K562 (cell line): ENCODE data around the gene ATAD3B. TPM values are rescaled to one million over a fixed set of nuclear protein-coding genes. Genes with fewer than 3 reads are reported as not detected.
"Not testable (repeated sequence)": the region's sequence is repeated elsewhere in the genome, so short reads cannot be mapped to it uniquely, and the experiment has no call there.

Source experiments
- CTCF ChIP-seq, 3 experiments: IDR thresholded peaks in 2 of 3; conservative IDR thresholded peaks in 1 of 3; 2 replicates each; pipeline ENCODE4 v1.5.1; 2011 to 2012; ENCODE audit warnings: low read length in 3 of 3, mild to moderate bottlenecking in 3 of 3, control low read depth in 2 of 3, improper control_type of control experiment in 1 of 3, inconsistent platforms in 1 of 3, low read depth in 1 of 3, mixed read lengths in 1 of 3, moderate library complexity in 1 of 3; ENCODE audit not compliant: insufficient read depth in 2 of 3
- ETV5 ChIP-seq: sonication (generic); formaldehyde crosslinking; IDR thresholded peaks from 2 replicates; pipeline ENCODE4 v1.4.0; 2020; ENCODE audit warnings: low read depth, mild to moderate bottlenecking, missing genetic modification reagents
- LEF1 ChIP-seq: fragments of 450-650 bp; IDR thresholded peaks from 2 replicates; pipeline ENCODE4 v1.6.1; 2016; ENCODE audit warnings: mild to moderate bottlenecking
- POLR2A ChIP-seq: fragments of 450-650 bp; conservative IDR thresholded peaks from 2 replicates; pipeline ENCODE4 v1.6.1; 2016
- REST ChIP-seq, 2 experiments: fragments of 450-650 bp; formaldehyde crosslinking in 1 of 2; IDR thresholded peaks; 2 replicates each; pipeline versions ENCODE4 v1.4.0 to v1.6.1; 2014 to 2020; ENCODE audit warnings: mild to moderate bottlenecking in 2 of 2, borderline replicate concordance in 1 of 2, low read depth in 1 of 2
- ZNF644 ChIP-seq: fragments of 200-800 bp; sonication (Bioruptor generic); IDR thresholded peaks from 2 replicates; pipeline ENCODE4 v1.6.1; 2016; ENCODE audit warnings: low read depth, missing genetic modification characterization, missing compliant biosample characterization
- polyA plus RNA-seq, 8 experiments: library from polyadenylated mRNA; depleted of rRNA in 4 of 8; stranded (reverse) in 5 of 8; unstranded in 3 of 8; fragments of >200 nt; fragmentation: Nextera tagmentation in 2 of 8; fragmentation: Illumina TruSeq in 1 of 8; extraction: Ambion mirVana in 2 of 8; extraction: Trizol in 1 of 8; gene quantifications; 2 replicates each; pipeline versions ENCODE4 v1.2.1 to v1.2.3, GENCODE V29; 2011 to 2014; ENCODE audit warnings: inconsistent platforms in 1 of 8, missing spikeins in 1 of 8
- total RNA-seq, 7 experiments: library from RNA; depleted of rRNA in 6 of 7; stranded (reverse); fragments of >200 nt in 6 of 7; fragmentation: Illumina TruSeq in 2 of 7; extraction: Trizol in 2 of 7; gene quantifications; 2 replicates each; pipeline versions ENCODE4 v1.2.1 to v1.2.3, GENCODE V29; 2011 to 2021; ENCODE audit warnings: low replicate concordance in 1 of 7
- TF ChIP-seq, protein P1 (sequence below), 2 experiments: fragments of 450-650 bp in 1 of 2; sonication (generic) in 1 of 2; formaldehyde crosslinking in 1 of 2; IDR thresholded peaks; 2 replicates each; pipeline versions ENCODE4 v1.7.1 to v1.9.0; 2016 to 2022; ENCODE audit warnings: inconsistent platforms in 1 of 2, mild to moderate bottlenecking in 1 of 2, missing genetic modification reagents in 1 of 2

Gene ATAD3B
- total and polyA plus RNA-seq, 9 of the 15 experiments (the other 6 are each of a cell fraction or from before 2014, with no cell fraction given): 0.07 to 113 (median 27.7) TPM

DNA sequence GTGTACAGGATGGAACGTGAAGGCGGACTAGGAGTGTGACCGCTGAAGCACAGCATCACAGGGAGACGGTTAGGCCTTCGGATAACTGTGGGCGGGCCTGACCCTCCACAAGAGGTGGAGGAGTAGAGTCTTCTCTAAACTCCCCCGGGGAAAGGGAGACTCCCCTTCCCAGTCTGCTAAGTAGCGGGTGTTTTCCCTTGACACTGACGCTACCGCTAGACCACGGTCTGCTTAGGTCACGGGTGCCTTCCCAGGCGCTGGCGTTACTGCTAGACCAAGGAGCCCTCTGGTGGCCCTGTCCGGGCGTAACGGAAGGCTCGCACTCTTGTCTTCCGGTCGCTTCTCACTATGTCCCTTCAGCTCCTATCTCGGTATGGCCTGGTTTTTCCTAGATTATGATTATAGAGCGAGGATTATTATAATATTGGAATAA is 33.8 kb downstream of the ATAD3B start (continued):
- TF ChIP-seq, protein P1, sequence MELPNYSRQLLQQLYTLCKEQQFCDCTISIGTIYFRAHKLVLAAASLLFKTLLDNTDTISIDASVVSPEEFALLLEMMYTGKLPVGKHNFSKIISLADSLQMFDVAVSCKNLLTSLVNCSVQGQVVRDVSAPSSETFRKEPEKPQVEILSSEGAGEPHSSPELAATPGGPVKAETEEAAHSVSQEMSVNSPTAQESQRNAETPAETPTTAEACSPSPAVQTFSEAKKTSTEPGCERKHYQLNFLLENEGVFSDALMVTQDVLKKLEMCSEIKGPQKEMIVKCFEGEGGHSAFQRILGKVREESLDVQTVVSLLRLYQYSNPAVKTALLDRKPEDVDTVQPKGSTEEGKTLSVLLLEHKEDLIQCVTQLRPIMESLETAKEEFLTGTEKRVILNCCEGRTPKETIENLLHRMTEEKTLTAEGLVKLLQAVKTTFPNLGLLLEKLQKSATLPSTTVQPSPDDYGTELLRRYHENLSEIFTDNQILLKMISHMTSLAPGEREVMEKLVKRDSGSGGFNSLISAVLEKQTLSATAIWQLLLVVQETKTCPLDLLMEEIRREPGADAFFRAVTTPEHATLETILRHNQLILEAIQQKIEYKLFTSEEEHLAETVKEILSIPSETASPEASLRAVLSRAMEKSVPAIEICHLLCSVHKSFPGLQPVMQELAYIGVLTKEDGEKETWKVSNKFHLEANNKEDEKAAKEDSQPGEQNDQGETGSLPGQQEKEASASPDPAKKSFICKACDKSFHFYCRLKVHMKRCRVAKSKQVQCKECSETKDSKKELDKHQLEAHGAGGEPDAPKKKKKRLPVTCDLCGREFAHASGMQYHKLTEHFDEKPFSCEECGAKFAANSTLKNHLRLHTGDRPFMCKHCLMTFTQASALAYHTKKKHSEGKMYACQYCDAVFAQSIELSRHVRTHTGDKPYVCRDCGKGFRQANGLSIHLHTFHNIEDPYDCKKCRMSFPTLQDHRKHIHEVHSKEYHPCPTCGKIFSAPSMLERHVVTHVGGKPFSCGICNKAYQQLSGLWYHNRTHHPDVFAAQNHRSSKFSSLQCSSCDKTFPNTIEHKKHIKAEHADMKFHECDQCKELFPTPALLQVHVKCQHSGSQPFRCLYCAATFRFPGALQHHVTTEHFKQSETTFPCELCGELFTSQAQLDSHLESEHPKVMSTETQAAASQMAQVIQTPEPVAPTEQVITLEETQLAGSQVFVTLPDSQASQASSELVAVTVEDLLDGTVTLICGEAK (IDR thresholded peaks at IDR 0.05): peak; percentile 79
- TF ChIP-seq, protein P1 (CRISPR knock-in tag; IDR thresholded peaks at IDR 0.05): not testable (repeated sequence)
- peak; percentile 73; the same call in 1 of the 2 replicates for TF ChIP-seq ETV5 (CRISPR knock-in tag)
- 0 out of 2 replicates have a peak, but pooled peaks have one; percentile 1 for TF ChIP-seq LEF1
- peak; percentile 25 to 33 (median 26); a peak in 4 of 6 replicates for TF ChIP-seq CTCF (IDR thresholded peaks at IDR 0.05 in 2 of 3, conservative IDR thresholded peaks at IDR 0.05 in 1 of 3; ENCODE audit: insufficient read depth in 2 of 3, low read depth in 1 of 3, low read length in 3 of 3)
- TF ChIP-seq POLR2A: 0 out of 2 replicates have a peak, but pooled peaks have one; percentile 34
- TF ChIP-seq ZNF644 (tag): 0 out of 2 replicates have a peak, but pooled peaks have one; percentile 56
- TF ChIP-seq REST (IDR thresholded peaks at IDR 0.05; ENCODE audit: borderline replicate concordance): peak; percentile 32; the same call in 1 of the 2 replicates
- not testable (repeated sequence) for TF ChIP-seq REST (CRISPR knock-in tag; IDR thresholded peaks at IDR 0.05; ENCODE audit: low read depth)
- TF ChIP-seq, all 486 proteins: peak for 39; not testable (repeated sequence) for 447
